SU-DHL-6 (cell line): ENCODE results near the gene RIMBP2.

Source experiments
- H2AFZ ChIP-seq: fragments of 200-600 bp; sonication (generic); 2 replicates; pipeline ENCODE4 v1.6.1; 2014; ENCODE audit warnings: low read depth, mild to moderate bottlenecking, moderate library complexity, mixed read lengths, antibody characterized with exemption, low read length; ENCODE audit not compliant: severe bottlenecking
- H3F3A ChIP-seq: fragments of 200-600 bp; shearing (Covaris generic); 2 replicates; pipeline ENCODE4 v1.6.0; 2016; ENCODE audit warnings: antibody characterized with exemption, mild to moderate bottlenecking; ENCODE audit not compliant: insufficient read depth
- H3K27ac ChIP-seq: fragments of 200-600 bp; sonication (generic); 2 replicates; pipeline ENCODE4 v1.5.1; 2016; ENCODE audit warnings: low read depth, mild to moderate bottlenecking, low read length, moderate library complexity, mixed read lengths
- H3K27me3 ChIP-seq: fragments of 200-600 bp; sonication (generic), shearing (Covaris generic); 2 replicates; pipeline ENCODE4 v1.6.0; 2014; ENCODE audit warnings: mild to moderate bottlenecking, low read length
- H3K36me3 ChIP-seq: fragments of 200-600 bp; sonication (generic); 2 replicates; pipeline ENCODE4 v1.6.1; 2014; ENCODE audit warnings: mild to moderate bottlenecking, low read length, mixed read lengths
- H3K4me2 ChIP-seq: fragments of 300-600, 200-600 bp; shearing (Covaris generic), sonication (generic); 2 replicates; pipeline ENCODE4 v1.6.0; 2014; ENCODE audit warnings: low read length, low read depth, mild to moderate bottlenecking; ENCODE audit not compliant: poor library complexity, severe bottlenecking
- H3K4me3 ChIP-seq: fragments of 200-600 bp; sonication (generic); 2 replicates; pipeline ENCODE4 v1.5.1; 2014; ENCODE audit warnings: antibody characterized with exemption, low read length, mild to moderate bottlenecking, mixed read lengths; ENCODE audit not compliant: insufficient read depth, poor library complexity, severe bottlenecking
- H3K79me2 ChIP-seq: fragments of 200-600 bp; sonication (generic); 2 replicates; pipeline ENCODE4 v1.6.1; 2014; ENCODE audit warnings: mild to moderate bottlenecking, low read length, moderate library complexity; ENCODE audit not compliant: insufficient read depth
- H3K9ac ChIP-seq: fragments of 200-600 bp; sonication (generic); 2 replicates; pipeline ENCODE4 v1.7.0; 2014; ENCODE audit warnings: mild to moderate bottlenecking, low read length
- H3K9me2 ChIP-seq: fragments of 200-600 bp; sonication (generic); replicated peaks from 2 replicates; pipeline ENCODE4 v1.6.1; 2014; ENCODE audit warnings: low read length; ENCODE audit not compliant: insufficient read depth
- H3K9me3 ChIP-seq: fragments of 200-600 bp; sonication (generic); 2 replicates; pipeline ENCODE4 v1.6.1; 2014; ENCODE audit warnings: low read length, mixed read lengths; ENCODE audit not compliant: insufficient read depth
- H4K20me1 ChIP-seq: fragments of 200-600 bp; sonication (generic); 2 replicates; pipeline ENCODE4 v1.6.1; 2014; ENCODE audit warnings: low read depth, mild to moderate bottlenecking, antibody characterized with exemption, low read length, moderate library complexity, mixed read lengths
- EZH2phosphoT487 ChIP-seq: fragments of 200-600 bp; sonication (generic), shearing (Covaris generic); conservative IDR thresholded peaks from 2 replicates; pipeline ENCODE4 v1.6.1; 2018; ENCODE audit warnings: mild to moderate bottlenecking, antibody characterized with exemption, low read length, moderate library complexity, mixed read lengths
- TF ChIP-seq, protein P1 (sequence below): fragments of 200-600 bp; sonication (generic); IDR thresholded peaks from one replicate; pipeline ENCODE4 v1.5.1; 2017; ENCODE audit warnings: antibody characterized with exemption, mild to moderate bottlenecking, low read length, moderate library complexity; ENCODE audit not compliant: insufficient read depth, poor library complexity, severe bottlenecking

The RIMBP2 gene

DNA sequence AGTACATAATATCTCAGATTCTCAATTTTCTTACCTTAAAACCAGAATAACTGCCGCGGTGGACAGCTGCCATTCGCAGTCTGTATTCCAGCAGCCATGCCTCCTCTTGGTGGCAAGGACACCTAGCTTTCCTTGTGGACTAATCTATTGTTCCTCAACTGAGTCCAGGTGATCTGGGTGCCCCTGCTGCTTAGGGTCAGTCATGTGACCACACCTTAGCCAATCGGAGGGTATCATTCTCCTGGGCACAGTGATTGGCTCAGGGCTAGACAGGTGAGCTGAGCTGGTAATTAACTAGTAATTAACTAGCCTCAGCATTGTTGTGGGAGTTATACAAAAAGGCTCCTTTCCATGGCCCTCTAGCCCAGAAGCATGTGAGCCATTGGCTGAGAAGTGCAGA is 55.0 kb downstream of the RIMBP2 start:
- TF ChIP-seq, protein P1, sequence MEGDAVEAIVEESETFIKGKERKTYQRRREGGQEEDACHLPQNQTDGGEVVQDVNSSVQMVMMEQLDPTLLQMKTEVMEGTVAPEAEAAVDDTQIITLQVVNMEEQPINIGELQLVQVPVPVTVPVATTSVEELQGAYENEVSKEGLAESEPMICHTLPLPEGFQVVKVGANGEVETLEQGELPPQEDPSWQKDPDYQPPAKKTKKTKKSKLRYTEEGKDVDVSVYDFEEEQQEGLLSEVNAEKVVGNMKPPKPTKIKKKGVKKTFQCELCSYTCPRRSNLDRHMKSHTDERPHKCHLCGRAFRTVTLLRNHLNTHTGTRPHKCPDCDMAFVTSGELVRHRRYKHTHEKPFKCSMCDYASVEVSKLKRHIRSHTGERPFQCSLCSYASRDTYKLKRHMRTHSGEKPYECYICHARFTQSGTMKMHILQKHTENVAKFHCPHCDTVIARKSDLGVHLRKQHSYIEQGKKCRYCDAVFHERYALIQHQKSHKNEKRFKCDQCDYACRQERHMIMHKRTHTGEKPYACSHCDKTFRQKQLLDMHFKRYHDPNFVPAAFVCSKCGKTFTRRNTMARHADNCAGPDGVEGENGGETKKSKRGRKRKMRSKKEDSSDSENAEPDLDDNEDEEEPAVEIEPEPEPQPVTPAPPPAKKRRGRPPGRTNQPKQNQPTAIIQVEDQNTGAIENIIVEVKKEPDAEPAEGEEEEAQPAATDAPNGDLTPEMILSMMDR = no peak
- no peak for TF ChIP-seq EZH2phosphoT487

DNA sequence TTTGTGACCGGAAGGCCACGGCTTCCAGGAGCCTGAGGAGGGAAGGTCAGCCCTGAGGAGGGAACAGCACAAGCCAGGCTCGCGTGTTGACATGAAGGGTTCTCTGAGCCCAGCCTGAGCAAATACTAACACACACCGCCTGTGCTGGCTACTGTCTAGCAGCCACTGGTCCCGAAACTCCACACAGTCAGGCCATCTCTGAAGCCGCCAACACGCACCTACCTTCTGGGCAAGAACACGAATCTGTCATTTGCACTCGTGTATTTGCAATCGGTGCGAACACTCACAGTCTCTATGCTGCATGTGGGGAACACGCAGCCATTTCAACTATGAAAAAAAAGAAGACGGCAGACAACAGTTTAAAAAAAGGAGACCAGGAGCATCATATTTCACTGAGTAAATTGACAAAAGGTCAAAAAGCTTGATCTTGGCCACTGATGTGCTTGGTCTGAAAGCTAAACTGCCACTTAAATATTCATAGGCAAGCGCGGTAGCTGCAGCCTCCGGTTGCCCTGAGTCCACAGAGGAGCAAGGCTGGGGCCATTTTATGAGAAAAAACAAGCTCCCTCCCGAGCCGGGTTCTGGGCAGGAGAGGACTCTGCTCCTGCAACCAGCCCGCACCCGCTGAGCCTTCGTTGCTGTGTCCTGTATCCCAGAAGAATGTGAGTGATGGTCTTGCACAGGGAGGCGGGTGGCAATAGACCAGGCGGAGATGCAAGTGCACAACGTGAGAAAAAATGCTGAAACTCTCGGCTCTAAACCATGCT is 57.8 kb downstream of the RIMBP2 start:
- no peak overlapping the region for H3K27ac ChIP-seq
- no peaks in the 10 kb centered on the region for H3K9me2 ChIP-seq
- H3K9me3 ChIP-seq = no peaks in the 10 kb centered on the region
- no peaks in the 10 kb centered on the region for H3F3A ChIP-seq
- TF ChIP-seq, protein P1 = no peak
- no peak for TF ChIP-seq EZH2phosphoT487
- H3K9ac ChIP-seq = no peak overlapping the region
- no peak overlapping the region for H3K4me3 ChIP-seq
- H3K79me2 ChIP-seq = no peaks in the 10 kb centered on the region
- no peaks in the 10 kb centered on the region for H4K20me1 ChIP-seq
- no peaks in the 10 kb centered on the region for H3K27me3 ChIP-seq
- no peak overlapping the region for H2AFZ ChIP-seq
- H3K36me3 ChIP-seq = no peaks in the 10 kb centered on the region
- no peak overlapping the region for H3K4me2 ChIP-seq

More for the DNA sequence above, 55.0 kb downstream of the RIMBP2 start:
- H3K4me3 ChIP-seq = no peak overlapping the region
- no peak overlapping the region for H3K4me2 ChIP-seq
- no peak overlapping the region for H3K27ac ChIP-seq
- H3K9ac ChIP-seq = no peak overlapping the region
- no peak overlapping the region for H2AFZ ChIP-seq
- H4K20me1 ChIP-seq = no peaks in the 10 kb centered on the region
- no peaks in the 10 kb centered on the region for H3K36me3 ChIP-seq
- H3K9me3 ChIP-seq = no peaks in the 10 kb centered on the region
- H3F3A ChIP-seq = no peaks in the 10 kb centered on the region
- no peaks in the 10 kb centered on the region for H3K79me2 ChIP-seq
- no peaks in the 10 kb centered on the region for H3K9me2 ChIP-seq
- no peaks in the 10 kb centered on the region for H3K27me3 ChIP-seq

DNA sequence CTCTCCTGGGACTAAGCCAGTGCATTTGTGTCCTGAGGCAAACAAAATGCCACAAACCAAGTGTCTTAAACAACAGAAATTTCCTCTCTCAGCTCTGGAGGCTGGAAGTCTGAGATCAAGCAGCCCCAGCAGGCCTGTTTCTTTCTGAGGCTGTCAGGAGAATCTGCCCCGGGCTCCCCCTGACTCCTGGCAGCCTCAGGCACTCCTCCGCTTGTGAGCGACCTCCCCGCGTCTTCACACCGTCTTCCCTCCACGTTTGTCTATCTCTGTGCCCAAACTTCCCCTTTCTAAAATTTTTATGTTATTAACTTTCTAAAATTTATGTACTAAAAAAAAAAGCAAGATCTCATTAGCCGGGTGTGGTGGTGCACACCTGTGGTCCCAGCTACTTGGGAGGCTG is 59.7 kb downstream of the RIMBP2 start:
- H3K79me2 ChIP-seq = no peaks in the 10 kb centered on the region
- no peak overlapping the region for H3K4me2 ChIP-seq
- no peaks in the 10 kb centered on the region for H3K9me3 ChIP-seq
- no peaks in the 10 kb centered on the region for H3F3A ChIP-seq
- H3K9me2 ChIP-seq = no peaks in the 10 kb centered on the region
- no peak overlapping the region for H2AFZ ChIP-seq
- no peak for TF ChIP-seq EZH2phosphoT487
- TF ChIP-seq, protein P1 = no peak
- H3K9ac ChIP-seq = no peak overlapping the region
- H3K36me3 ChIP-seq = no peaks in the 10 kb centered on the region
- H4K20me1 ChIP-seq = no peaks in the 10 kb centered on the region
- no peak overlapping the region for H3K27ac ChIP-seq
- no peak overlapping the region for H3K4me3 ChIP-seq
- H3K27me3 ChIP-seq = no peaks in the 10 kb centered on the region
